GM23338 (cell line): Measurements from ENCODE around the gene LLGL1.

ENCODE experiments used
- CREB1 ChIP-seq: fragments of 250-450 bp; sonication (Bioruptor Pico); IDR thresholded peaks from 2 replicates; pipeline ENCODE4 v1.5.0; 2020; ENCODE audit warnings: low read depth, mild to moderate bottlenecking, moderate library complexity
- CTCF ChIP-seq, 2 experiments: fragments of 200-600 bp in 1 of 2; sonication (generic) in 1 of 2; conservative IDR thresholded peaks; 2 replicates each; pipeline versions ENCODE4 v1.5.1 to v1.6.1; 2016 to 2017; ENCODE audit warnings: antibody characterized with exemption in 2 of 2, low read depth in 2 of 2, mild to moderate bottlenecking in 2 of 2, moderate library complexity in 1 of 2
- ETS1 ChIP-seq: IDR thresholded peaks from 2 replicates; pipeline ENCODE4 v1.6.1; 2016; ENCODE audit warnings: antibody characterized with exemption
- EZH2 ChIP-seq: fragments of 200-600 bp; sonication (generic); IDR thresholded peaks from one replicate; pipeline ENCODE4 v1.8.0; 2017; ENCODE audit warnings: antibody characterized with exemption, mild to moderate bottlenecking, low read depth; ENCODE audit not compliant: unreplicated experiment
- EZH2phosphoT487 ChIP-seq: fragments of 200-600 bp; sonication (generic); IDR thresholded peaks from one replicate; pipeline ENCODE4 v1.8.1; 2018; ENCODE audit warnings: antibody characterized with exemption; ENCODE audit not compliant: unreplicated experiment
- JUNB ChIP-seq: IDR thresholded peaks from one replicate; pipeline ENCODE4 v1.6.1; 2016; ENCODE audit warnings: antibody characterized with exemption; ENCODE audit not compliant: unreplicated experiment
- NANOG ChIP-seq: IDR thresholded peaks from 2 replicates; pipeline ENCODE4 v1.6.1; 2016; ENCODE audit warnings: antibody characterized with exemption, borderline replicate concordance
- POLR2AphosphoS5 ChIP-seq: IDR thresholded peaks from 2 replicates; pipeline ENCODE4 v1.6.1; 2016; ENCODE audit warnings: antibody characterized with exemption, low read depth
- REST ChIP-seq: IDR thresholded peaks from one replicate; pipeline ENCODE4 v1.6.1; 2018; ENCODE audit warnings: antibody characterized with exemption; ENCODE audit not compliant: unreplicated experiment
- STAT1 ChIP-seq: IDR thresholded peaks from one replicate; pipeline ENCODE4 v1.6.1; 2016; ENCODE audit warnings: antibody characterized with exemption; ENCODE audit not compliant: unreplicated experiment
- ZNF114 ChIP-seq: fragments of 250-450 bp; sonication (Bioruptor Pico); IDR thresholded peaks from 2 replicates; pipeline ENCODE4 v1.5.0; 2020; ENCODE audit warnings: mild to moderate bottlenecking, moderate library complexity

GRCh38 chr17:18187226-18187625, 38.2 kb upstream of the LLGL1 start:
- TF ChIP-seq CTCF (conservative IDR thresholded peaks at IDR 0.05; ENCODE audit: low read depth in 2 of 2) (no peak), STAT1 (no peak), EZH2 (no peak), POLR2AphosphoS5 (no peak), ETS1 (no peak), EZH2phosphoT487 (no peak), JUNB (no peak), NANOG (no peak), CREB1 (no peak), REST (no peak), ZNF114 (CRISPR knock-in tag) (no peak)
